K562 (cell line): ENCODE results near the gene IFTAP. TPM values are rescaled to one million over a fixed set of nuclear protein-coding genes. Genes with fewer than 3 reads are reported as not detected.

ENCODE experiments used
- ATAC-seq: fragments of 200-7000 bp; cut with Tn5 transposase; 3 replicates; pipeline ENCODE4 v1.9.1; 2020; ENCODE audit warnings: moderate library complexity
- BruUV-seq: library from RNA; stranded (reverse); fragments of 400-500 nt; replicated peaks from 2 replicates; lab custom pipeline; 2021; lab: Mats Ljungman, UMichigan
- CTCF ChIA-PET: fragments of 300-600 bp; formaldehyde crosslinking; extraction: SDS; loops from one replicate; lab custom pipeline; 2021; ENCODE audit warnings: low intra/inter-chr PET ratio; lab: Yijun Ruan, JAX
- POLR2A ChIA-PET: fragments of 300-600, 350-650 bp; sonication (Branson Sonifier 250); formaldehyde crosslinking; extraction: SDS; loops from one replicate; lab custom pipeline; 2021; ENCODE audit warnings: antibody characterized with exemption, inconsistent platforms; lab: Yijun Ruan, JAX
- DNase-seq, 4 experiments: peaks; one replicate each; pipeline versions ENCODE4 v3.0.0 to v3.0.0-alpha.2; 2011 to 2018; ENCODE audit warnings: low spot score in 3 of 4, mixed read lengths in 3 of 4; ENCODE audit errors: extremely low read depth in 1 of 4
- FAIRE-seq: peaks from 2 replicates; lab custom pipeline; 2011; peaks lifted over from hg19 to GRCh38; lab: Jason Lieb, UNC
- H2AFZ ChIP-seq: 2 replicates; pipeline ENCODE4 v1.6.0; 2011; ENCODE audit warnings: low read depth, low read length, control low read depth, inconsistent platforms
- H3K27ac ChIP-seq: fragments of 200-600 bp; 3 replicates; pipeline ENCODE4 v1.8.0; 2011; ENCODE audit warnings: low read depth, mild to moderate bottlenecking, control low read depth, inconsistent platforms, low read length, moderate library complexity, mixed read lengths; ENCODE audit errors: extremely low read depth
- H3K27me3 ChIP-seq, 2 experiments: fragments of 300-600 bp in 1 of 2; 2 replicates in 1 of 2; 3 replicates in 1 of 2; pipeline versions ENCODE4 v1.6.0 to v1.8.0; 2011; ENCODE audit warnings: inconsistent platforms in 2 of 2, low read length in 2 of 2, mild to moderate bottlenecking in 1 of 2, mixed read lengths in 1 of 2, moderate library complexity in 1 of 2; ENCODE audit not compliant: control insufficient read depth in 2 of 2, insufficient read depth in 2 of 2
- H3K36me3 ChIP-seq: fragments of 300-600 bp; 3 replicates; pipeline ENCODE4 v1.8.0; 2011; ENCODE audit warnings: mild to moderate bottlenecking, low read length, inconsistent platforms; ENCODE audit not compliant: control insufficient read depth, insufficient read depth
- H3K4me1 ChIP-seq, 2 experiments: fragments of 200-600 bp in 1 of 2; replicated peaks in 1 of 2; 2 replicates in 1 of 2; 3 replicates in 1 of 2; pipeline versions ENCODE4 v1.5.1 to v1.8.0; 2011; ENCODE audit warnings: inconsistent platforms in 2 of 2, low read length in 2 of 2, mild to moderate bottlenecking in 1 of 2, mixed read lengths in 1 of 2, moderate library complexity in 1 of 2; ENCODE audit not compliant: control insufficient read depth in 2 of 2, insufficient read depth in 2 of 2
- H3K4me2 ChIP-seq: 2 replicates; pipeline ENCODE4 v1.6.1; 2011; ENCODE audit warnings: low read length, control low read depth, inconsistent platforms, mixed read lengths; ENCODE audit not compliant: insufficient read depth
- H3K4me3 ChIP-seq: fragments of 200-600 bp; sonication (generic), shearing (Covaris generic); 2 replicates; pipeline ENCODE4 v1.5.1; 2016; ENCODE audit warnings: control low read depth, inconsistent platforms
- H3K79me2 ChIP-seq: fragments of 200-600 bp; 3 replicates; pipeline ENCODE4 v1.8.0; 2011; ENCODE audit warnings: low read length, inconsistent platforms; ENCODE audit not compliant: control insufficient read depth, insufficient read depth
- H3K9ac ChIP-seq, 2 experiments: 2 replicates each; pipeline versions ENCODE4 v1.6.0 to v1.6.1; 2011; ENCODE audit warnings: low read depth in 2 of 2, low read length in 2 of 2, control low read depth in 1 of 2, inconsistent platforms in 1 of 2, mild to moderate bottlenecking in 1 of 2, mixed read lengths in 1 of 2; ENCODE audit not compliant: insufficient read depth in 1 of 2
- H3K9me1 ChIP-seq: one replicate; pipeline ENCODE4 v1.6.0; 2011; ENCODE audit warnings: inconsistent platforms, mild to moderate bottlenecking, low read length, moderate library complexity; ENCODE audit not compliant: control insufficient read depth, insufficient read depth
- H3K9me3 ChIP-seq: replicated peaks from 2 replicates; pipeline ENCODE4 v1.5.1; 2011; ENCODE audit warnings: low read depth, low read length, inconsistent platforms; ENCODE audit not compliant: control insufficient read depth, insufficient read depth
- H4K20me1 ChIP-seq: replicated peaks from 2 replicates; pipeline ENCODE4 v1.6.1; 2011; ENCODE audit warnings: low read length, inconsistent platforms, mixed read lengths; ENCODE audit not compliant: control insufficient read depth, insufficient read depth
- ARID4B ChIP-seq: sonication (generic); formaldehyde crosslinking; IDR thresholded peaks from 2 replicates; pipeline ENCODE4 v1.8.0; 2022; ENCODE audit warnings: mild to moderate bottlenecking, missing genetic modification reagents
- EGR1 ChIP-seq: fragments of 450-650 bp; conservative IDR thresholded peaks from 2 replicates; pipeline ENCODE4 v1.6.1; 2017; ENCODE audit warnings: mild to moderate bottlenecking
- GABPA ChIP-seq: fragments of 200-800 bp; sonication (Bioruptor generic); conservative IDR thresholded peaks from 2 replicates; pipeline ENCODE4 v1.6.1; 2016; ENCODE audit warnings: low read depth, missing genetic modification characterization, missing compliant biosample characterization
- GABPB1 ChIP-seq: sonication (generic); formaldehyde crosslinking; IDR thresholded peaks from 2 replicates; pipeline ENCODE4 v1.8.0; 2022; ENCODE audit warnings: mild to moderate bottlenecking, missing genetic modification reagents
- HDAC2 ChIP-seq: fragments of 450-650 bp; IDR thresholded peaks from 2 replicates; pipeline ENCODE4 v1.6.1; 2016; ENCODE audit warnings: mild to moderate bottlenecking
- MCM7 ChIP-seq, 2 experiments: fragments of 450-650 bp; IDR thresholded peaks; 2 replicates each; pipeline ENCODE4 v1.6.1; 2016 to 2018
- NCOA1 ChIP-seq: fragments of 450-650 bp; IDR thresholded peaks from 2 replicates; pipeline ENCODE4 v1.6.1; 2016; ENCODE audit warnings: low read depth
- NR1H2 ChIP-seq: sonication (generic); formaldehyde crosslinking; IDR thresholded peaks from 2 replicates; pipeline ENCODE4 v1.4.0; 2020; ENCODE audit warnings: mild to moderate bottlenecking, missing genetic modification reagents
- OTX1 ChIP-seq: fragments of 450-650 bp; formaldehyde crosslinking; IDR thresholded peaks from 2 replicates; pipeline ENCODE4 v1.4.0; 2022; ENCODE audit warnings: mild to moderate bottlenecking
- RFX1 ChIP-seq: fragments of 450-650 bp; IDR thresholded peaks from 2 replicates; pipeline ENCODE4 v1.6.1; 2016; ENCODE audit warnings: mild to moderate bottlenecking, moderate library complexity
- SMARCB1 ChIP-seq: IDR thresholded peaks from 2 replicates; pipeline ENCODE4 v1.6.1; 2011; ENCODE audit warnings: improper control_type of control experiment, low read depth; ENCODE audit not compliant: insufficient read length
- SREBF2 ChIP-seq: sonication (generic); formaldehyde crosslinking; IDR thresholded peaks from 2 replicates; pipeline ENCODE4 v1.4.0; 2020; ENCODE audit warnings: mild to moderate bottlenecking, missing genetic modification reagents
- TFAP4 ChIP-seq: sonication (generic); formaldehyde crosslinking; IDR thresholded peaks from 2 replicates; pipeline ENCODE4 v1.8.0; 2022; ENCODE audit warnings: missing genetic modification reagents, mild to moderate bottlenecking, moderate library complexity, borderline replicate concordance
- WHSC1 ChIP-seq: IDR thresholded peaks from one replicate; pipeline ENCODE4 v1.6.1; 2012; ENCODE audit warnings: low read length, control low read depth, inconsistent platforms
- ZNF644 ChIP-seq: fragments of 200-800 bp; sonication (Bioruptor generic); IDR thresholded peaks from 2 replicates; pipeline ENCODE4 v1.6.1; 2016; ENCODE audit warnings: low read depth, missing genetic modification characterization, missing compliant biosample characterization
- WGBS: fragments of 100-300 bp; shearing (Covaris generic); methylation state at CpG from one replicate; pipeline ENCODE4 v1.1.6; 2016; ENCODE audit warnings: low coverage, mixed read lengths; ENCODE audit not compliant: insufficient coverage; ENCODE audit errors: missing lambda C conversion rate; 5-methylcytosine and 5-hydroxymethylcytosine counted together
- in situ Hi-C: fragments of 300-500 bp; cut with MboI; formaldehyde crosslinking; loops from 4 replicates; pipeline ENCODE4 v1.15.0; 2018; ENCODE audit warnings: inconsistent platforms, mixed read lengths
- intact Hi-C: fragments of 100-400 bp; cut with micrococcal nuclease; formaldehyde crosslinking; loops from 2 replicates; pipeline ENCODE4 v1.14.2; 2022
- polyA plus RNA-seq, 8 experiments: library from polyadenylated mRNA; depleted of rRNA in 4 of 8; stranded (reverse) in 5 of 8; unstranded in 3 of 8; fragments of >200 nt; fragmentation: Nextera tagmentation in 2 of 8; fragmentation: Illumina TruSeq in 1 of 8; extraction: Ambion mirVana in 2 of 8; extraction: Trizol in 1 of 8; gene quantifications; 2 replicates each; pipeline versions ENCODE4 v1.2.1 to v1.2.3, GENCODE V29; 2011 to 2014; ENCODE audit warnings: inconsistent platforms in 1 of 8, missing spikeins in 1 of 8
- total RNA-seq, 7 experiments: library from RNA; depleted of rRNA in 6 of 7; stranded (reverse); fragments of >200 nt in 6 of 7; fragmentation: Illumina TruSeq in 2 of 7; extraction: Trizol in 2 of 7; gene quantifications; 2 replicates each; pipeline versions ENCODE4 v1.2.1 to v1.2.3, GENCODE V29; 2011 to 2021; ENCODE audit warnings: low replicate concordance in 1 of 7

The IFTAP gene
- total and polyA plus RNA-seq, 9 of the 15 experiments (the other 6 are each of a cell fraction or from before 2014, with no cell fraction given), result 9.2 to 30.0 (median 17.0) TPM

DNA sequence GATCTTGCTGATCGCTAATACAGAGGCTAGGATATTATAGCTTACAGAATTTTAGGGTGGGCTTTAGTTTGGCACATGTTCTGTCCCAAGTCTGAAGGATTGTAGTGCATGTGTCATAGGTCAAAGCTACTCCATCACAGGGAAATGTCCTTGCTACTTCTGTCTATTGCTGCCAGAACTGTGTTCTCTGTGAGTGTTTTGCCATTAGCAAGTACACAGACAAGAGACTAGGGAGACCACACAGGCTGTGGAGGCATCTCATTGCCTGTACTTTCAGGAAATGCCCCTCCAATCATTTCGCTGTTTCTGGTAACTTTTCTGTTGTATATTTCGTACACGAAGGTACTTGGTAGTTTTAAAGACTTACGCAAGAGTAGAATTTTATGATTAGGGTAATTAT is 29.2 kb downstream of the IFTAP start:
- Histone ChIP-seq H4K20me1 (no peaks in the 10 kb centered on the region), H3K9me1 (no peaks in the 10 kb centered on the region), H2AFZ (no peak overlapping the region), H3K27me3 (no peaks in the 10 kb centered on the region), H3K9ac (no peak overlapping the region), H3K9me3 (no peaks in the 10 kb centered on the region), H3K79me2 (no peaks in the 10 kb centered on the region), H3K36me3 (no peaks in the 10 kb centered on the region), H3K27ac (no peak overlapping the region), H3K4me1 (peaks cover 0 to 8% of the 10 kb centered on the region in 2 experiments; a peak in 2 of 5 replicates), H3K4me2 (no peak overlapping the region), H3K4me3 (no peak overlapping the region)
- no peak for FAIRE-seq
- BruUV-seq, result no TSS peak
- intact Hi-C loops, result loop anchor here (5.0 to 10.0 kb wide), 3 partner anchors 119 to 331 kb away; no protein-coding TSS in a partner anchor
- ChIA-PET CTCF (interaction anchor here (5.1 kb wide), 1 partner anchor 57 kb away, joined by 60 read pairs; the partner anchor contains the start of gene RAG1), POLR2A (interaction anchor here (1.0 to 1.3 kb wide), 2 partner anchors 58 to 59 kb away, joined by 3 read pairs; no protein-coding TSS in a partner anchor)
- in situ Hi-C loops, result no loop called here
- WGBS, result 13% methylated on average over 5 of the region's 5 CpGs
- DNase-seq, result no peak
- no peak for TF ChIP-seq HDAC2
- TF ChIP-seq NCOA1, result no peak
- TF ChIP-seq EGR1, result no peak
- TF ChIP-seq MCM7 (IDR thresholded peaks at IDR 0.05), result no peak
- no peak for TF ChIP-seq WHSC1
- TF ChIP-seq OTX1 (CRISPR knock-in tag), result no peak
- TF ChIP-seq RFX1, result no peak
- TF ChIP-seq SREBF2 (CRISPR knock-in tag), result no peak
- no peak for TF ChIP-seq ZNF644
- no peak for TF ChIP-seq SMARCB1
- no peak for TF ChIP-seq NR1H2 (CRISPR knock-in tag)
- no peak for TF ChIP-seq ARID4B
- no peak for TF ChIP-seq GABPA (tag)
- no peak for TF ChIP-seq TFAP4 (CRISPR knock-in tag)
- TF ChIP-seq GABPB1, result no peak
- no peak for ATAC-seq
